Jurkat, Clone E6-1 (cell line): ENCODE data around the gene NUP88.

ENCODE experiments used
- DNase-seq: peaks from one replicate; pipeline ENCODE4 v3.0.0-alpha.2; 2011; ENCODE audit warnings: low read depth, low spot score
- H3K4me3 ChIP-seq: 2 replicates; pipeline ENCODE4 v1.5.1; 2011; ENCODE audit warnings: mild to moderate bottlenecking, low read length, control low read depth, moderate library complexity

NUP88 gene

GRCh38 chr17:5364696-5365095, 54.8 kb downstream of the NUP88 start:
- no peak overlapping the region for H3K4me3 ChIP-seq
- no peak for DNase-seq

- no peak overlapping the region for H3K4me3 ChIP-seq
- no peak for DNase-seq
Observed at GRCh38 chr17:5364156-5364555, 55.3 kb downstream of the NUP88 start.

GRCh38 chr17:5362162-5362811, 57.2 kb downstream of the NUP88 start:
- H3K4me3 ChIP-seq = no peak overlapping the region
- DNase-seq = no peak

GRCh38 chr17:5361426-5361825, 58.0 kb downstream of the NUP88 start:
- no peak overlapping the region for H3K4me3 ChIP-seq
- no peak for DNase-seq

- H3K4me3 ChIP-seq = no peak overlapping the region
- no peak for DNase-seq
Observed at GRCh38 chr17:5355421-5356129, 63.9 kb downstream of the NUP88 start.

GRCh38 chr17:5354886-5355415, 64.5 kb downstream of the NUP88 start:
- DNase-seq = no peak
- H3K4me3 ChIP-seq = no peak overlapping the region

- H3K4me3 ChIP-seq = no peak overlapping the region
- no peak for DNase-seq
Observed at GRCh38 chr17:5354310-5354709, 65.2 kb downstream of the NUP88 start.

GRCh38 chr17:5352681-5353289, 66.7 kb downstream of the NUP88 start:
- no peak overlapping the region for H3K4me3 ChIP-seq
- no peak for DNase-seq

- DNase-seq = no peak
- H3K4me3 ChIP-seq = no peak overlapping the region
Observed at GRCh38 chr17:5344914-5345313, 74.5 kb downstream of the NUP88 start.
